ENCODE data around the gene UROC1.

DNA sequence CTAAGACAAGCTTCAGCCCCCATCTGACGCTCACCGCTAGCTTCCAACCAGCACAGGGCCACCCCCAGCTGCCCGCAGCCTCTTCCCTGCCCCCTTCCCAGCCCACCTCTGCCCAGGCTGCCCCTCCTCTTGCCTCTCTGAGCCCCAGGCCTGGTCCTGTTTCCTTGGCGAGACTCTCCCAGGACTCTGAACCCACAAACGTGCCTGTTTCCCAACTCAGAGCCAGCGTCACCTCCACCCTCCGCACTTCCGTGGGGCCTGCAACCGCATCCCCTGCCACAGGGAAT, 76.9 kb downstream of the UROC1 start:
- TF ChIP-seq POLR2A (IDR thresholded peaks at IDR 0.05) = no peak
- TF ChIP-seq, protein P1, sequence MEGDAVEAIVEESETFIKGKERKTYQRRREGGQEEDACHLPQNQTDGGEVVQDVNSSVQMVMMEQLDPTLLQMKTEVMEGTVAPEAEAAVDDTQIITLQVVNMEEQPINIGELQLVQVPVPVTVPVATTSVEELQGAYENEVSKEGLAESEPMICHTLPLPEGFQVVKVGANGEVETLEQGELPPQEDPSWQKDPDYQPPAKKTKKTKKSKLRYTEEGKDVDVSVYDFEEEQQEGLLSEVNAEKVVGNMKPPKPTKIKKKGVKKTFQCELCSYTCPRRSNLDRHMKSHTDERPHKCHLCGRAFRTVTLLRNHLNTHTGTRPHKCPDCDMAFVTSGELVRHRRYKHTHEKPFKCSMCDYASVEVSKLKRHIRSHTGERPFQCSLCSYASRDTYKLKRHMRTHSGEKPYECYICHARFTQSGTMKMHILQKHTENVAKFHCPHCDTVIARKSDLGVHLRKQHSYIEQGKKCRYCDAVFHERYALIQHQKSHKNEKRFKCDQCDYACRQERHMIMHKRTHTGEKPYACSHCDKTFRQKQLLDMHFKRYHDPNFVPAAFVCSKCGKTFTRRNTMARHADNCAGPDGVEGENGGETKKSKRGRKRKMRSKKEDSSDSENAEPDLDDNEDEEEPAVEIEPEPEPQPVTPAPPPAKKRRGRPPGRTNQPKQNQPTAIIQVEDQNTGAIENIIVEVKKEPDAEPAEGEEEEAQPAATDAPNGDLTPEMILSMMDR (IDR thresholded peaks at IDR 0.05) = no peak
